PFSK-1 (cell line): ENCODE data around the gene CD320.
A peak's percentile ranks its signal among the peaks of the same experiment; 100 is the strongest.

ENCODE experiments used
- FOXP2 ChIP-seq: optimal IDR thresholded peaks from 2 replicates; pipeline ENCODE3; 2011; ENCODE audit warnings: borderline replicate concordance, control low read depth, inconsistent platforms; ENCODE audit not compliant: insufficient read depth; ENCODE audit errors: extremely low read length, extremely low read depth
- POLR2AphosphoS5 ChIP-seq: IDR thresholded peaks from 2 replicates; pipeline ENCODE4 v1.6.1; 2012; ENCODE audit warnings: low read depth, mild to moderate bottlenecking, control low read depth, low read length, moderate library complexity
- SIN3A ChIP-seq: IDR thresholded peaks from 2 replicates; pipeline ENCODE4 v1.6.1; 2012; ENCODE audit warnings: mild to moderate bottlenecking, low read length, moderate library complexity, borderline replicate concordance; ENCODE audit not compliant: insufficient read depth
- TAF1 ChIP-seq: IDR thresholded peaks from 2 replicates; pipeline ENCODE4 v1.6.1; 2012; ENCODE audit warnings: low read length, control low read depth, borderline replicate concordance; ENCODE audit not compliant: insufficient read depth
- TF ChIP-seq, protein P1 (sequence below), 2 experiments: IDR thresholded peaks; 2 replicates each; pipeline versions ENCODE4 v1.6.1 to v1.8.0; 2011 to 2012; ENCODE audit warnings: low read depth in 2 of 2, low read length in 2 of 2, control low read depth in 1 of 2, inconsistent platforms in 1 of 2, mild to moderate bottlenecking in 1 of 2, moderate library complexity in 1 of 2; ENCODE audit not compliant: insufficient read depth in 1 of 2

Gene CD320

DNA sequence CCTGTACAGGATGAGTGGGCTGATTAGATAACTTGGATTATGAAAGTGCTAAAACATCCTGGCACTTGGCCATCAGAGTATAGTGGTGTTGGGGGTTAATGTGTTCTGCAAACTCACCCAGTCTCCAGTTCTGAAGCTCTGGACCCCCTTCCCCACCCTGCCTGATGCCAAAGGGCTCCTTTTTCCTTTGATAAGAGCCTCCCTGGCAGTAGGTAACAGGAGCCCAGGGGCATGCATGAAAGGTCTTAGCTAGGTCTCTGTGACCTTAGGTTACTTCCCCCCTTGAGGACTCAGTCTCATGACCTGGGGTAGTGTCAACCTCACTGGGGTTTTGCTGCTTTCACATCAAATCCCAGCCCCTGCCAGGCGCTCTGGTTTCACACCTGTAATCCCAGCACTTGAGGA, 15.6 kb upstream of the CD320 start:
- TF ChIP-seq, protein P1, sequence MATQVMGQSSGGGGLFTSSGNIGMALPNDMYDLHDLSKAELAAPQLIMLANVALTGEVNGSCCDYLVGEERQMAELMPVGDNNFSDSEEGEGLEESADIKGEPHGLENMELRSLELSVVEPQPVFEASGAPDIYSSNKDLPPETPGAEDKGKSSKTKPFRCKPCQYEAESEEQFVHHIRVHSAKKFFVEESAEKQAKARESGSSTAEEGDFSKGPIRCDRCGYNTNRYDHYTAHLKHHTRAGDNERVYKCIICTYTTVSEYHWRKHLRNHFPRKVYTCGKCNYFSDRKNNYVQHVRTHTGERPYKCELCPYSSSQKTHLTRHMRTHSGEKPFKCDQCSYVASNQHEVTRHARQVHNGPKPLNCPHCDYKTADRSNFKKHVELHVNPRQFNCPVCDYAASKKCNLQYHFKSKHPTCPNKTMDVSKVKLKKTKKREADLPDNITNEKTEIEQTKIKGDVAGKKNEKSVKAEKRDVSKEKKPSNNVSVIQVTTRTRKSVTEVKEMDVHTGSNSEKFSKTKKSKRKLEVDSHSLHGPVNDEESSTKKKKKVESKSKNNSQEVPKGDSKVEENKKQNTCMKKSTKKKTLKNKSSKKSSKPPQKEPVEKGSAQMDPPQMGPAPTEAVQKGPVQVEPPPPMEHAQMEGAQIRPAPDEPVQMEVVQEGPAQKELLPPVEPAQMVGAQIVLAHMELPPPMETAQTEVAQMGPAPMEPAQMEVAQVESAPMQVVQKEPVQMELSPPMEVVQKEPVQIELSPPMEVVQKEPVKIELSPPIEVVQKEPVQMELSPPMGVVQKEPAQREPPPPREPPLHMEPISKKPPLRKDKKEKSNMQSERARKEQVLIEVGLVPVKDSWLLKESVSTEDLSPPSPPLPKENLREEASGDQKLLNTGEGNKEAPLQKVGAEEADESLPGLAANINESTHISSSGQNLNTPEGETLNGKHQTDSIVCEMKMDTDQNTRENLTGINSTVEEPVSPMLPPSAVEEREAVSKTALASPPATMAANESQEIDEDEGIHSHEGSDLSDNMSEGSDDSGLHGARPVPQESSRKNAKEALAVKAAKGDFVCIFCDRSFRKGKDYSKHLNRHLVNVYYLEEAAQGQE (IDR thresholded peaks at IDR 0.05; ENCODE audit: insufficient read depth in 1 of 2, low read depth in 2 of 2, low read length in 2 of 2), result no peak
- TF ChIP-seq SIN3A (no peak), POLR2AphosphoS5 (peak; percentile 69; the same call in 1 of the 2 replicates), TAF1 (no peak), FOXP2 (no peak)

DNA sequence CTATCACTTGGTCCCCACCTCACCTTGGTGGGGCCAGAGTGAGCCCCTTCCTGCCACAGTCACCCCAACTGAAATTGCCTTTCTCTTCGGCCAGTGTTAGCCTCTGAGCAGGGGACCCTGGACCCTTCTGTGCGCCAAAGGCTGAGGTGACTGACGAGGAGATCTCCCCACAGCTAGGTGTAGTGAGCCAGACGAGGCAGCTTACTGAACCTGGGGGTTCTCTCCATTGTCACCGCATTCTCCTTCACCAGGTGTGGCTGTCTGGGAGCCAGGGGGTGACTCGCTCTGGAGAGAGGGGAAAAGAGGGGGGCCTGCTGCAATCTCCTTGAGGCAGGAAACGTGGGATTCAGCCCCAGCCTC, 14.5 kb upstream of the CD320 start:
- TF ChIP-seq, protein P1 (IDR thresholded peaks at IDR 0.05; ENCODE audit: insufficient read depth in 1 of 2, low read depth in 2 of 2, low read length in 2 of 2), result no peak
- TF ChIP-seq POLR2AphosphoS5, result no peak
- TF ChIP-seq FOXP2, result no peak
- TF ChIP-seq SIN3A, result no peak
- no peak for TF ChIP-seq TAF1

DNA sequence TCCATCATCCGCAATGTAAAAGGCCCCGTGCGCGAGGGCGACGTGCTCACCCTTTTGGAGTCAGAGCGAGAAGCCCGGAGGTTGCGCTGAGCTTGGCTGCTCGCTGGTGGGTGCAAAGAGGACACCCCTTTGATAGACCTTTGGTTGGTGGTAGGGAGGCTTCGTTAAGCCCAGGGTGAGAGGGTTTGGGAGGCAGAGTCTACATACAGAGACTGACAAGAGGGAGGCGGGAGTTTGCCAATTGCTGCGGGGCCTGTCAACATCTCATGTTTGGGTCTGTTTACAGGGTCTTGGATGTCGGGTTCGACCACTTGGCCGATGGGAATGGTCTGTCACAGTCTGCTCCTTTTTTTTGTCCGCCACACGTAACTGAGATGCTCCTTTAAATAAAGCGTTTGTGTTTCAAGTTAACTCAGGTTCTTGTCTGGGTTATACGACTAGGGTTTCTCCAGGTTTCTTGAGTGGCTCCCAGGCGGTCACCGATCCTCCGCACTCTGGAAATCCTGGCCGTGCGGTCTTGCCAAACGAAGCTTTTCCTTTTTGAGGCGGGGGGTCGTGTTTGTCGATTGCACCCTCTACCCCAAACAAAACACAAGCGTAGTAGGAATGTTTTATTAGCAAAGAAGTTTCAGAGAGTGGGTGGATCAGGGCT, 14.0 kb upstream of the CD320 start:
- no peak for TF ChIP-seq SIN3A
- TF ChIP-seq FOXP2, result no peak
- TF ChIP-seq TAF1, result no peak
- no peak for TF ChIP-seq POLR2AphosphoS5
- TF ChIP-seq, protein P1 (IDR thresholded peaks at IDR 0.05; ENCODE audit: insufficient read depth in 1 of 2, low read depth in 2 of 2, low read length in 2 of 2), result no peak

DNA sequence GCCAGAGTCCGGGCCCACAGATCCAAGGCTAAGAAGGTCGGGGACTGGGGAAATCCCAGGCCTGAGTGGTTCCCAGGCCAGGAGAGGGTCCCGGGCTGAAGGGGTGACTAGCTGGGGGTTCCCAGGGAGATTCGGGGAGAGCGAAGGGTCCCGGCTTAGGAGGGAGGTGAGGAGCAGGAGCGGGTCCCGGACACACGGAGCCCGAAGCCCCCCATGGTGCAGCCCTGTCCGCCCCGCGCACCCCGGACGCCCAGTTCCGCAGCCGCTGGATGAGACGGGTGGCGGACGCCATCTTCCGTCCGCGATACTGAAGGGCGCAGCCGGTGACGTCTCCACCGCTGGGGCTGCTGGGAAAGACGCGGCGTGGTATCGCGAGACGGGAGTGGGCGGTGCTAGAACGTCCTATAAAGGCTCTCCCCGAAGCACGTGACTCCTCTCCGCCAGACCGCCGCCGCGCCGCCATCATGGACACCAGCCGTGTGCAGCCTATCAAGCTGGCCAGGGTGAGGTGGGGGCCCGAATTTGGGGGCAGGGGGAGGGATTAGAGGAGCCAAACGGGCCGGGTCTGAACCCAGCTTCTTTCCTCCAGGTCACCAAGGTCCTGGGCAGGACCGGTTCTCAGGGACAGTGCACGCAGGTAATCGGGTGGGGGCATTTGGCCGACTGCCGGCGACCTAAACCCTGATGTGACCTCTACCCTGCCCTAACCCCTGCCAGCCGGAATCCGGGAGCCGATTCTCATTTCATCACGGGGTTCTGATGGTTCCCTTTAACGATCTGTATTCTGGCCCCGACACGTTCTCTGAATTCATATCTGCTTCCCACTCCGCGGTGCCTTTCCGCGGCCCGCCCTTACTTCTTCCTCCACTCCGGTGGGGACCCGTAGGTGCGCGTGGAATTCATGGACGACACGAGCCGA, 13.2 kb upstream of the CD320 start, which contains the start of the genes NDUFA7 and RPS28:
NDUFA7 (minus strand) TSS at position 309 of the 919 bp plus-strand sequence; CDS start at position 292, 17 bp downstream.
RPS28 (plus strand) TSS at position 430 of the 919 bp plus-strand sequence; CDS start at position 465, 35 bp downstream.
- peak; percentile 95 for TF ChIP-seq POLR2AphosphoS5
- TF ChIP-seq FOXP2, result peak; percentile 86
- TF ChIP-seq, protein P1 (IDR thresholded peaks at IDR 0.05; ENCODE audit: insufficient read depth in 1 of 2, low read depth in 2 of 2, low read length in 2 of 2), result peak in 1 of 2 experiments; percentile 59; a peak in 2 of 4 replicates
- TF ChIP-seq TAF1, result peak; percentile 99
- TF ChIP-seq SIN3A, result peak; percentile 56; the same call in 1 of the 2 replicates
